Measurements from ENCODE around the gene TPRN.

Gene TPRN

DNA sequence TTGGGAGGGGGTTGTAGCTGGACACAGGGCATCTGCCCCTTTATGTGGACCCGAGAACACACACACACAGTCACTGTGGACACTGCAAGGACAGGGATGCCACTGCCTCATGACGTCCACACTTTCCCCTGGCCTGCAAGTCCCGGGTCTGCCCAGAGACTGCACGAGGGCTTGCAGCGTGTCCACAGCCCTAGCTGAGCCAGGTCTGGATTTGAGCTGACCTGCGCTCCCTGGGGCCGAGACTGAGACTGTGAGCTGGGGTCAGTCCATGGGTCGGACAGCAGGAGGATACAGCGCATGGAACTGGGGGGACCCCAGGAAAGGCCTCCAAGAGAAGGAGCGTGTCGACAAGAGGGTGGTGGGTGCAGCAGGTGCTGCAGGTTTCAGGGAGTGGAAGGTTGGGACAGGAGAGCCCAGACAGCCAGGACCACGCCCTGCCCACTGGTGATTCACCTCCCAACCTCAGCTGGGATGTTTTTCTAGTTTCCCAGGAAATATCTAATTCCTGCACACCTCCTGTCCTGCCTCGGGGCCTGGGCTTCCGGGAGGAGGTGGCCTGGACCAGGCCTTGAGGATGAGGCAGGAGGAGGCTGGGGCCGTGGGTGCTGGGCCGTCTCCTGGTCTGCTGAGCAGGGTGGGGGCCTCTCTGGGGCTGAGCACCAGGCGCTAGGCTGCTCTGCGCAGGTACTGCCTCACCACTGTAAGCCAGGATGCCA is 26.0 kb upstream of the TPRN start:
- in situ Hi-C loops (cut with HindIII; ENCODE audit: low sequenced_read_pairs), result no loop called here

DNA sequence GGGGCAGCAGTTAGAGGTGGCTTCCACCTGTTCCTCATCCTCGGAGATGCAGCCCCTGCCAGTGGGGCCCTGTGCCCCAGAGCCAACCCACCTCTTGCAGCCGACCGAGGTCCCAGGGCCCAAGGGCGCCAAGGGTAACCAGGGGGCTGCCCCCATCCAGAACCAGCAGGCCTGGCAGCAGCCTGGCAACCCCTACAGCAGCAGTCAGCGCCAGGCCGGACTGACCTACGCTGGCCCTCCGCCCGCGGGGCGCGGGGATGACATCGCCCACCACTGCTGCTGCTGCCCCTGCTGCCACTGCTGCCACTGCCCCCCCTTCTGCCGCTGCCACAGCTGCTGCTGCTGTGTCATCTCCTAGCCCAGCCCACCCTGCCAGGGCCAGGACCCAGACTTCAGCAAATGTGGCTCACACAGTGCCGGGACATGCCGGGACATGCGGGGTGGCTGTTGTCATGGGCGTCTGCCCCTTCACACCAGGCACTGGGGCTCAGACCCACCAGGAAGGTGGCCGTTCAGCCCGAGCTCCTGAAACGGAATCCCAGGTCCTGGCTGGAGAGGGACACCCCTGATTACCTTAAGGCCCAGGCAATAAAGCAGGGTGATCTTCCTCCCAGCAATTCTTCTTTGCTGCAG is 25.3 kb upstream of the TPRN start:
- in situ Hi-C loops (cut with HindIII; ENCODE audit: low sequenced_read_pairs), result no loop called here

GRCh38 chr9:137224830-137225694 is 24.5 kb upstream of the TPRN start, which contains the start of gene CYSRT1:
TSS of gene CYSRT1 (plus strand) at chr9:137225174. CDS start at chr9:137225622, 448 bp downstream.
- in situ Hi-C loops (cut with HindIII; ENCODE audit: low sequenced_read_pairs), result no loop called here

DNA sequence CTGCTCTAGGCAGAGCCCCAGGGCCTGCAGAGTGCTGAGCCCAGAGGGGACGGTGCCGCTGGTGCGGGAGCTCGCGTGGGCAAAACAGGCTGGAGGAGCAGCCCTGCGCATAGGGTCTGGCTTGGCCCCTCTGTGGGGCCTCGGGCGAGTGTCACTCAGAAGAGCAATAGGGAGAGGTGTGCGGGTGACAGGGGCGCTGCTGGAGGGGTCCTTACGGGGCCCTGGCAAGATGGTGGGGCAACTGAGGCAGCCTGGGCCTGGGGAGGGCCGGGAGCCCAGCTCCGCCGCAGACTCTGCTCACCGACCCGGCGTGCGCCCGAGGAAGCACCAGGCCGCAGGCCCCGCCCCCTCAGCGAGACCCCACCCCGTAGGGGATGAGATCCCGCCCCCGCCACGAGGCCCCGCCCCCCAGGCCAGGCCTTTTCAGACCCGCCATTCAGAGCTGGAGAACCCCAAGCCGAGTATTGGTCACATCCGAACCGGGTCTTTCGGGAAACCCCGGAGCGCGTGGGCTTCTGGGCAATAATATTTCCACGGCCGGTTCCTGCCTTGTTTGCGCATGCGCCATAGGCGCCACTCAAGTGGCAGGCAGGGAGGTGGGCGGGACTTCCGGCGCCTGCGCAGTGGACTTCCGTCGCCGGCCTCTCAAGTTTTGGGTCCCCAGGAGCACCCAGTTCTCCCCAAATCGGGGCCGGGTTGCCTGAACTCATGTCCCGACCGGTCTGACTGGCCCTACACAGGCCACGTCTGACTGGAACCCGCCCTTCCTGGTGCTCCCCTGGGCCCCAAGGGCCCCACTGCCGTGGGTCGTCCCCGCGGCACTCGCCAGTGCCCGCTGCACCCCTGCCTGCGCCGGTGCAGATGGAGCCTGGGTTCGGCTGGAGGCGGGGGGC is 22.8 kb upstream of the TPRN start:
- in situ Hi-C loops (cut with HindIII; ENCODE audit: low sequenced_read_pairs), result no loop called here

- in situ Hi-C loops (cut with HindIII; ENCODE audit: low sequenced_read_pairs), result no loop called here
These were observed 21.9 kb upstream of the TPRN start, which contains the start of gene RNF208 for GRCh38 chr9:137222190-137223077. TSS of gene RNF208 (minus strand) at chr9:137222240. CDS start at chr9:137221212, 1,028 bp downstream.

GRCh38 chr9:137221506-137222111 is 21.1 kb upstream of the TPRN start:
- in situ Hi-C loops (cut with HindIII; ENCODE audit: low sequenced_read_pairs), result no loop called here

DNA sequence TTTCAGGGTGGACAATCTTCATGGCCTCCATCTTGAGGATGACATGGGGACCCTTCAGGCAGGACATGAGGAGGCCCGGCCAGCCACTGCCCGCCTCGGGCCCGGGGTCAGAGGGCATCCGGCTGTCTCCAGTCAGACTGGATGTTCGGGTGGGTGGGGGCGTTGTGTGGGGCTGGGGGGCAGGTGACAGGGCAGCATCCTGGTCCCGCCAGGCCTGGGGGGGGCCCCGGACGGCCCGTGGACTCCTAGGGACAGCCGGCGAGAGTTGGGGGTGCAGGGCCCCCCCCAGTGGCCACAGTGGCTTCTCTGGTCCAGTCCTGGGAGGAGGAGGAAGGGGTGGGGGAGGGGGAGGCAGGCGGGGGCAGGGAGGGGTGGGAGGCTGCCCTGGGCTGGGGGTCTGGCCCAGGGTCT is 20.6 kb upstream of the TPRN start:
- in situ Hi-C loops (cut with HindIII; ENCODE audit: low sequenced_read_pairs), result no loop called here

GRCh38 chr9:137220317-137221094 is 20.0 kb upstream of the TPRN start:
- in situ Hi-C loops (cut with HindIII; ENCODE audit: low sequenced_read_pairs), result no loop called here

GRCh38 chr9:137219757-137220316 is 19.3 kb upstream of the TPRN start:
- in situ Hi-C loops (cut with HindIII; ENCODE audit: low sequenced_read_pairs), result no loop called here

GRCh38 chr9:137218754-137219271 is 18.3 kb upstream of the TPRN start:
- in situ Hi-C loops (cut with HindIII; ENCODE audit: low sequenced_read_pairs), result no loop called here

- in situ Hi-C loops (cut with HindIII; ENCODE audit: low sequenced_read_pairs), result no loop called here
These were observed 17.7 kb upstream of the TPRN start for GRCh38 chr9:137218212-137218753.

GRCh38 chr9:137217276-137218211 is 17.0 kb upstream of the TPRN start:
- in situ Hi-C loops (cut with HindIII; ENCODE audit: low sequenced_read_pairs), result no loop called here

DNA sequence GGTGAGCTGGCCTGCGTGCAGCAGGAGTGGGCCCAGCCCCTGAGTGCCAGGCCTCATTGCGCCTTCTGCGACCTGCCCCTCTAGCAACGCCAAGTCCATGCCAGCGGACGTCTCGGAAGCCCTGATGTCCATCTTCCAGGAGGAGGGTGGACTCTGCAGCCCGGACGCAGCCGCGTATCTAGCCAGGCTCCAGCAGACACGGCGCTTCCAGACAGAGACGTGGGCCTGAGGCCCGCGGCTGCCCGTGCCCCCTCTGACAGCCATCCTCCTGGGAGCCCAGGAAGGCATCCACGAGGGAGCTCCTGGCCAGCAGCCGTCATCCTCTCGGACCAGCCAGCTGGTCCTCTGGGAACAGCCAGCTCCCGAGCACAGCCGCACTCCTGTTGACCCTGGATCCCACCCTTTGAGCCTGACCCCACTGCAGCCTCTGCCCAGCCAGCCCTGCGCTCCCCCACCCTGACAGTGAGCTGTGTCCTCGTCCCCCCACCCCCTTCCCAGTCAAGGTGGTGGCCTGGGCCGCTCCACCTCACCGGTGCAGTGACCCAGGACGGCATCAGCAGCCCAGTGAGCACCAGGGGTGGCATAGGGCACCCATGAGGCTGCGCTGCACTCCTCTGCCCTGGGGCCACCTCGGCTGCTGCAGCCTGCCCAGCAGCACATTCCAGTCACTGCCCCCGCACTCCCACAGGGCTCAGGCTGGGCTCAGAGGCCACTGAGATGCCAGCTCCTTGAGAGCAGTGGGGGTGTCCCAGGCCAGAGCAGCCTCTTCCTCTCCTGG is 15.8 kb upstream of the TPRN start:
- in situ Hi-C loops (cut with HindIII; ENCODE audit: low sequenced_read_pairs), result no loop called here

- in situ Hi-C loops (cut with HindIII; ENCODE audit: low sequenced_read_pairs), result no loop called here
These were observed 14.8 kb upstream of the TPRN start for GRCh38 chr9:137215196-137215986.

DNA sequence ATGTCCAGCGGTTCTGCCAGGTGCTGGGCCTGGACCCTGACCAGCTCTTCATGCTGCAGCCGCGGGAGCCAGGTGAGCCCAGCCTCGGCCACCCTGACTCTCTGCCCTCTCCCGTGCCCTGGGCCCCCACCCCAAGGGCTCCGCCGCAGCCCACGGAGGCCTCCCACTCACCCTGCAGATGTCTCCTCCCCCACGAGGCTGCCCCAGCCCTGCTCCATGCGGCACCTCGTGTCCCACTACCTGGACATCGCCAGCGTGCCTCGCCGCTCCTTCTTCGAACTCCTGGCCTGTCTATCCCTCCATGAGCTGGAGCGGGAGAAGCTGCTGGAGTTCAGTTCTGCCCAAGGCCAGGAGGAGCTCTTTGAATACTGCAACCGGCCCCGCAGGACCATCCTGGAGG is 14.1 kb upstream of the TPRN start:
- in situ Hi-C loops (cut with HindIII; ENCODE audit: low sequenced_read_pairs), result no loop called here
